CD4-positive, alpha-beta memory T cell (primary cell): ENCODE measurements around the gene FIZ1. TPM values are rescaled to one million over a fixed set of nuclear protein-coding genes. Genes with fewer than 3 reads are reported as not detected.

Source experiments
- CTCF ChIA-PET: fragments of 350-600 bp; sonication (Branson Sonifier 250); formaldehyde crosslinking; loops from one replicate; lab custom pipeline; 2021; ENCODE audit warnings: inconsistent platforms; ENCODE audit not compliant: partially characterized antibody; lab: Charles Lee
- POLR2A ChIA-PET: fragments of 350-600 bp; sonication (Branson Sonifier 250); formaldehyde crosslinking; loops from one replicate; lab custom pipeline; 2021; ENCODE audit not compliant: partially characterized antibody; lab: Charles Lee
- DNase-seq, 5 donors: peaks; one replicate each; pipeline versions ENCODE4 v3.0.0 to v3.0.0-alpha.2; 2020 to 2022; ENCODE audit warnings: mixed read lengths in 1 of 5
- H3K27ac ChIP-seq: one replicate; pipeline ENCODE4 v1.7.0; 2013; ENCODE audit warnings: low read depth, low read length
- H3K27me3 ChIP-seq: 2 replicates; pipeline ENCODE4 v1.7.0; 2013; ENCODE audit warnings: mild to moderate bottlenecking, low read length, moderate library complexity; ENCODE audit not compliant: insufficient read depth
- H3K36me3 ChIP-seq: 2 replicates; pipeline ENCODE4 v1.7.0; 2013; ENCODE audit warnings: mild to moderate bottlenecking, low read length, moderate library complexity; ENCODE audit not compliant: insufficient read depth
- H3K4me1 ChIP-seq: 2 replicates; pipeline ENCODE4 v1.7.0; 2013; ENCODE audit warnings: mild to moderate bottlenecking, low read length, moderate library complexity; ENCODE audit not compliant: insufficient read depth
- H3K4me3 ChIP-seq, 2 donors: one replicate each; pipeline ENCODE4 v1.7.0; 2013; ENCODE audit warnings: low read length in 2 of 2, mild to moderate bottlenecking in 1 of 2
- H3K9me3 ChIP-seq, 2 donors: one replicate each; pipeline ENCODE4 v1.7.0; 2013; ENCODE audit warnings: low read length in 2 of 2, control low read depth in 1 of 2; ENCODE audit not compliant: control insufficient read depth in 1 of 2
- H3K27ac Mint-ChIP-seq, 7 donors: one replicate each; pipeline ENCODE4 v1.8.0; 2020 to 2021; ENCODE audit warnings: mixed read lengths in 7 of 7, mild to moderate bottlenecking in 6 of 7, inconsistent platforms in 3 of 7, moderate library complexity in 3 of 7
- H3K27me3 Mint-ChIP-seq, 2 donors: one replicate each; pipeline ENCODE4 v1.8.0; 2020 to 2021; ENCODE audit warnings: mixed read lengths in 2 of 2
- H3K36me3 Mint-ChIP-seq, 2 donors: one replicate each; pipeline ENCODE4 v1.8.0; 2020 to 2021; ENCODE audit warnings: mixed read lengths in 2 of 2, inconsistent platforms in 1 of 2, mild to moderate bottlenecking in 1 of 2
- H3K4me1 Mint-ChIP-seq, 4 donors: one replicate each; pipeline ENCODE4 v1.8.0; 2020 to 2021; ENCODE audit warnings: mixed read lengths in 4 of 4, mild to moderate bottlenecking in 1 of 4
- H3K4me3 Mint-ChIP-seq, 8 donors: one replicate each; pipeline ENCODE4 v1.8.0; 2020 to 2021; ENCODE audit warnings: mixed read lengths in 8 of 8, mild to moderate bottlenecking in 7 of 8, moderate library complexity in 6 of 8, inconsistent platforms in 3 of 8
- H3K9me3 Mint-ChIP-seq, 8 donors: one replicate each; pipeline ENCODE4 v1.8.0; 2020 to 2021; ENCODE audit warnings: mixed read lengths in 8 of 8, mild to moderate bottlenecking in 5 of 8, inconsistent platforms in 3 of 8, moderate library complexity in 1 of 8
- intact Hi-C: fragments of 100-400 bp; cut with micrococcal nuclease; formaldehyde crosslinking; loops from one replicate; pipeline ENCODE4 v1.15.1; 2023
- polyA plus RNA-seq, 2 donors: library from polyadenylated mRNA; unstranded; fragments of 300-500 nt; fragmentation: Illumina TruSeq; gene quantifications; one replicate each; pipeline ENCODE4 v1.2.3, GENCODE V29; 2021
- total RNA-seq, 2 experiments: library from RNA; stranded (reverse); gene quantifications; one replicate each; pipeline ENCODE4 v1.2.3, GENCODE V29; 2021

Gene FIZ1
- total and polyA plus RNA-seq, 4 experiments from 2014 or later, result 0.99 to 26.4 (median 13.1) TPM

DNA sequence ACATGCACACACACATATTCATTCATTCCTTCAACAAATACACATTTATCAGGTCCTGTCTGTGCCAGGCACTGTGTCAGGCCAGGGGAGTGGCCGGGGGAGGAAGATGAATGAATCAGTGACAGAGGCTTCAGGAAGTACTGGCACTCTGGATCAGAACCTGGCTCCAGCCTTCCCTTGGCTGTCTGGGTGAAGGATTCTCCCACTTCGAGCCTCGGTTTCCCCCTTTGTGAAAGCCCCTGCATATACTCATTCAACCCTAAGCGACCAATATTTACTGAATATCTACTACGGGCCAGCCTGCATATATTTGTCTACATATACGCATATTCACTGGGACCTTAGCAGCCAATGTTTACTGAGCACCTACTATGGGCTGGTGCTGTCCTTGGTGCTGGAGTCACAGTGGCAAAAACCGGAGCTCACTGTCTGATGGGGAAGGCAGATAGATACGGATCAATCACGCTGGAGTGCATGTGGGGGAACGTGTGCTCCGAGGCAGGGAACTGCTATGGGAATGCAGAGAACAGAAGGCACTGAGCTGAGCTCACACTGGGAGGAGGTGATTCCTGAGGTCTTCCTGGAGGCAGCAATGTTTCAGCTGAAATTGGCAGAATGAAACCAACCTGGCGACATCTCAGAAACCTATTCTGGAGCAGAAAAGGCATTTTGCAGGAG is 18.0 kb downstream of the FIZ1 start:
- POLR2A ChIA-PET, result interaction anchor here (0.9 to 2.6 kb wide), 8 partner anchors 14 to 61 kb away, joined by 3 to 30 read pairs (median 7); partner anchors contain the start of genes FIZ1, ZNF524, ZNF581 and ZNF784
- DNase-seq, result no peak
- Mint-ChIP-seq H3K27me3 (peaks cover 0 to 1% of the 10 kb centered on the region in 2 donors), H3K36me3 (peaks cover 12 to 17% of the 10 kb centered on the region in 2 donors), H3K27ac (peak overlapping the region; percentile 77 to 91 (median 87)), H3K4me1 (peaks cover 24 to 44% (median 28%) of the 10 kb centered on the region in 4 donors), H3K9me3 (peaks cover 0 to 4% (median 0%) of the 10 kb centered on the region in 8 donors), H3K4me3 (peak overlapping the region; percentile 76 to 93 (median 80))
- intact Hi-C loops, result loop anchor here (2.0 kb wide), 2 partner anchors 18 to 64 kb away; partner anchors contain the start of gene FIZ1
- Histone ChIP-seq H3K27me3 (no peaks in the 10 kb centered on the region), H3K9me3 (no peaks in the 10 kb centered on the region), H3K4me3 (peak overlapping the region; percentile 61 to 68), H3K4me1 (peaks cover 27% of the 10 kb centered on the region), H3K27ac (peak overlapping the region; percentile 69), H3K36me3 (no peaks in the 10 kb centered on the region)
- CTCF ChIA-PET, result interaction anchor here (0.8 to 2.0 kb wide), 6 partner anchors 24 to 78 kb away, joined by 3 to 7 read pairs (median 4); partner anchors contain the start of gene ZNF865

- intact Hi-C loops, result loop anchor here (1.0 to 2.0 kb wide), 4 partner anchors 18 to 64 kb away; partner anchors contain the start of gene FIZ1
- Mint-ChIP-seq H3K4me1 (peaks cover 22 to 38% (median 25%) of the 10 kb centered on the region in 4 donors), H3K27me3 (peaks cover 0 to 1% of the 10 kb centered on the region in 2 donors), H3K27ac (peak within 1 kb of the TSS; percentile 86 to 95 (median 93)), H3K36me3 (peaks cover 12 to 17% of the 10 kb centered on the region in 2 donors), H3K4me3 (peak within 1 kb of the TSS; percentile 81 to 97 (median 88)), H3K9me3 (peaks cover 0 to 4% (median 0%) of the 10 kb centered on the region in 8 donors)
- POLR2A ChIA-PET, result interaction anchor here (0.6 to 2.6 kb wide), 9 partner anchors 15 to 62 kb away, joined by 3 to 30 read pairs (median 5); partner anchors contain the start of genes FIZ1, ZNF524, ZNF581 and ZNF784
- peaks cover 21% of the 10 kb centered on the region for H3K4me1 ChIP-seq
- H3K36me3 ChIP-seq, result no peaks in the 10 kb centered on the region
- peak; percentile 58 to 78 (median 63) for DNase-seq
- peak within 1 kb of the TSS; percentile 61 to 68 for H3K4me3 ChIP-seq
- H3K9me3 ChIP-seq, result no peaks in the 10 kb centered on the region
- peak within 1 kb of the TSS; percentile 69 for H3K27ac ChIP-seq
- H3K27me3 ChIP-seq, result no peaks in the 10 kb centered on the region
- CTCF ChIA-PET, result interaction anchor here (0.8 to 2.0 kb wide), 3 partner anchors 25 to 52 kb away, joined by 3 to 7 read pairs (median 7); partner anchors contain the start of gene ZNF865
Observed at GRCh38 chr19:55580628-55581144, 18.6 kb downstream of the FIZ1 start, which contains the start of gene ZNF579. Gene ZNF579, minus strand, starts transcription at chr19:55580848. Its CDS starts 1,209 bp downstream, at chr19:55579639.

DNA sequence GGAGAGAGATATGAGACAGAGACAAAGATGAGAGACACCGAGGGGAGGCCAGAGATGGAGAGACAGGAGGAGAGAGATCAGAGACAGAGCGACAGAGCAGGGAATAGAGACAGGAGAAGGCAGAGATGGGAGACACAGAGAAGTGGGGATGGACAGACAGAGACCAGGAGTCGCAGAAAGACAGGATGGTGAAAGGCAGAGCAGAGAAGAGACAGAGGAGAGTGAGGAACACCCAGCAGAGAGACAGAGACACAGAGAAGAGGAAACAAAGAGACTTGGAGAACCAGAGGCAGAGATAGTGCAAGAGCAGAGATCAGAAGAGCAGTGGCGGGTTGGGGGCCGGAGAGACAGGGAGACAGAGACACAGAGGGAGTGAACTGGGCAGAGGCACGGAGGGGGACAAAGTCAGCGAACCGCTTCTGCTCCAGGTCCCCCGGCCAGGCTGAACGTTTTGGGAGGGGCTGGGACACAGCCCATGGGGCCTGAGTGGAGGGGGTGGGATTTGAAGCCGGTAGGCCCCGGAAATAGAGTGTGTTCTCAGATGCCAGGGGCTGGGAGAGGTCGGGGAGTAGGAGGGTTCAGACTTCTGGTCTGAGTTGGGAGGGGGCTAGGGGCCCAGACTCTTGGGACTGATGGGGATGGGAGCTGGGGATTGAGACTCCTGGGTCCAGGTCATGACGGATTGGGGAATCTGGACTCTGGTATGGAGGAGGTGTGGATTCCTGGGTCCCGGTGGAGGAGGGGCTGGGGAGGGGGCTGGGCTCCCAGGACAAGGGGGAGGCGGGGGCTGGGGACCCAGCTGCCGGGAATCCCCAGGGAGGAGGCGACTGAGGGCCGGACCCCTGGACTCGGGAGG is 19.3 kb downstream of the FIZ1 start:
- no peak for DNase-seq
- Histone ChIP-seq H3K4me1 (peaks cover 20% of the 10 kb centered on the region), H3K27ac (peak overlapping the region; percentile 69), H3K4me3 (peak overlapping the region; percentile 17 to 61), H3K27me3 (no peaks in the 10 kb centered on the region), H3K9me3 (no peaks in the 10 kb centered on the region), H3K36me3 (no peaks in the 10 kb centered on the region)
- ChIA-PET POLR2A (interaction anchor here (0.6 to 2.6 kb wide), 6 partner anchors 20 to 55 kb away, joined by 4 to 30 read pairs (median 10); partner anchors contain the start of genes FIZ1, ZNF524, ZNF784 and ZNF865), CTCF (interaction anchor here (1.5 to 2.0 kb wide), 2 partner anchors 52 to 53 kb away, joined by 7 read pairs; no protein-coding TSS in a partner anchor)
- Mint-ChIP-seq H3K9me3 (peaks cover 0 to 4% (median 0%) of the 10 kb centered on the region in 8 donors), H3K27me3 (peaks cover 0 to 1% of the 10 kb centered on the region in 2 donors), H3K4me1 (peaks cover 18 to 31% (median 20%) of the 10 kb centered on the region in 4 donors), H3K4me3 (peak overlapping the region; percentile 81 to 97 (median 88)), H3K36me3 (peaks cover 12 to 17% of the 10 kb centered on the region in 2 donors), H3K27ac (peak overlapping the region; percentile 83 to 95 (median 93))
- intact Hi-C loops, result loop anchor here (1.0 to 2.0 kb wide), 4 partner anchors 19 to 63 kb away; partner anchors contain the start of gene FIZ1

DNA sequence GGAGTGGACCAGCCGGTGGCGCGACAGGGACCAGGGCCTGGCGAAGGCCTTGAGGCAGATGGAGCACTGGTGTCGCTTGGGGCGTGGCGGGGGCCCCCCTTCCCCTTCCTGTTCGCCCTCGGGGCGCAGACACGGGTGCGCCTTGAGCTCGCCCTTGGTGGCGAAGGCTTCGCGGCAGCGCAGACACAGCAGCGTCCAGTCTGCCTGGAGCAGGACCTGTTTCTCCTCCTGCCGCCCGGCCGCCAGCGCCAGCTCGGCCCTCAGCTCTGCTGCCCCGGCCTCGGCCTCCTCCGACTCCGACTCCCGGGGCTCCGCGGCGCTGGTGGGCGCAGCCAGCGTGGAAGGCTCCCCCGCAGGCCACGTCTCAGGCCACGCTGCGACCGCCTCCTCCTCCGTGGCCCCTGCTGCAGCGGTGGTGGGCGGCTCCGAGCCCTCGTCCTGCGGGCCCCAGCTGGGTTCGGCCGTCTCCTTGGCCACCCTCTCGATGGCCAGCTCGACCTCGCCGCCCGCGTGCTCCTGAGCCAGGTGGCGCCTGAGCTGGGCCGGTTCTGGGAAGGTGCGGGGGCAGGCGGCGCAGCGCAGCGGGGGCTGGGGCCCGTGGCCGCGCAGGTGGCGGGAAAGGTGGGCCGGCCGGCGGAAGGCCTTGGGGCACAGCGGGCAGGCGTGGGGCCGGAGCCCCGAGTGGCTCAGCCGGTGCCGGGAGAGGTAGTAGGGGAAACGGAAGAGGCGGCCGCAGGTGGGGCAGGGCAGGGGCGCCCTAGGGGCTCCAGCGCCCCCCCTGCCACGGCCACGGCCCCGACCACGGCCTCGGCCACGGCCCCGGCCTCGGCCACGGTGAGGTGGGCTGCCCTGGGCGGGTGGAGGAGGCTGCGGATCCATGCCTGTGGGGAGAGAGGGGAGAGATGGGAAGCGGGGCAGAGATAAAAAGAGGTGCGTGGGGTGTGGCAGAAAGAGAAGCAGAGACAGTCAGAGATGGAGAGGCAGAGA is 20.3 kb downstream of the FIZ1 start:
- Mint-ChIP-seq H3K27me3 (peaks cover 0 to 1% of the 10 kb centered on the region in 2 donors), H3K9me3 (peaks cover 0 to 4% (median 0%) of the 10 kb centered on the region in 8 donors), H3K36me3 (peaks cover 12 to 17% of the 10 kb centered on the region in 2 donors), H3K4me3 (peak overlapping the region in 7 of 8 donors; percentile 81 to 97 (median 88)), H3K4me1 (peaks cover 16 to 25% (median 20%) of the 10 kb centered on the region in 4 donors), H3K27ac (peak overlapping the region; percentile 83 to 95 (median 93))
- H3K27ac ChIP-seq, result no peak overlapping the region
- peak overlapping the region in 1 of 2 donors; percentile 61 for H3K4me3 ChIP-seq
- no peaks in the 10 kb centered on the region for H3K36me3 ChIP-seq
- H3K27me3 ChIP-seq, result no peaks in the 10 kb centered on the region
- CTCF ChIA-PET, result no interaction called here
- intact Hi-C loops, result no loop called here
- POLR2A ChIA-PET, result no interaction called here
- no peak for DNase-seq
- H3K4me1 ChIP-seq, result peaks cover 20% of the 10 kb centered on the region
- H3K9me3 ChIP-seq, result no peaks in the 10 kb centered on the region

- POLR2A ChIA-PET, result no interaction called here
- H3K27ac Mint-ChIP-seq, result no peak overlapping the region
Observed at GRCh38 chr19:55578031-55578760, 21.1 kb downstream of the FIZ1 start.

More at GRCh38 chr19:55578031-55578760, 21.1 kb downstream of the FIZ1 start:
- no peak for DNase-seq
- Mint-ChIP-seq H3K36me3 (peaks cover 12 to 17% of the 10 kb centered on the region in 2 donors), H3K4me1 (peaks cover 16 to 25% (median 20%) of the 10 kb centered on the region in 4 donors), H3K4me3 (no peak overlapping the region), H3K27me3 (peaks cover 0 to 1% of the 10 kb centered on the region in 2 donors), H3K9me3 (peaks cover 0 to 4% (median 0%) of the 10 kb centered on the region in 8 donors)
- Histone ChIP-seq H3K4me1 (peaks cover 20% of the 10 kb centered on the region), H3K27me3 (no peaks in the 10 kb centered on the region), H3K9me3 (no peaks in the 10 kb centered on the region), H3K4me3 (no peak overlapping the region), H3K36me3 (no peaks in the 10 kb centered on the region), H3K27ac (no peak overlapping the region)
- CTCF ChIA-PET, result no interaction called here
- intact Hi-C loops, result no loop called here
